RWPE1 (cell line): ENCODE data around the gene POU2F1.
"Not testable (repeated sequence)": the region's sequence is repeated elsewhere in the genome, so short reads cannot be mapped to it uniquely, and the experiment has no call there.

Experiments
- CTCF ChIA-PET: fragments of 350-600 bp; sonication (Branson Sonifier 250); formaldehyde crosslinking; extraction: SDS; loops from one replicate; lab custom pipeline; 2021; lab: Yijun Ruan, JAX
- POLR2A ChIA-PET: fragments of 400-600 bp; formaldehyde crosslinking; extraction: SDS; loops from one replicate; lab custom pipeline; 2020; ENCODE audit warnings: antibody characterized with exemption; ENCODE audit not compliant: low non-redundant PET; lab: Yijun Ruan, JAX
- DNase-seq: peaks from one replicate; pipeline ENCODE4 v3.0.0; 2012; ENCODE audit warnings: low spot score
- H3K27ac ChIP-seq: fragments of 450-650 bp; 2 replicates; pipeline ENCODE4 v1.5.1; 2017
- CTCF ChIP-seq: fragments of 450-650 bp; conservative IDR thresholded peaks from 2 replicates; pipeline ENCODE4 v1.5.1; 2017; ENCODE audit warnings: low read depth, mild to moderate bottlenecking

POU2F1 gene

DNA sequence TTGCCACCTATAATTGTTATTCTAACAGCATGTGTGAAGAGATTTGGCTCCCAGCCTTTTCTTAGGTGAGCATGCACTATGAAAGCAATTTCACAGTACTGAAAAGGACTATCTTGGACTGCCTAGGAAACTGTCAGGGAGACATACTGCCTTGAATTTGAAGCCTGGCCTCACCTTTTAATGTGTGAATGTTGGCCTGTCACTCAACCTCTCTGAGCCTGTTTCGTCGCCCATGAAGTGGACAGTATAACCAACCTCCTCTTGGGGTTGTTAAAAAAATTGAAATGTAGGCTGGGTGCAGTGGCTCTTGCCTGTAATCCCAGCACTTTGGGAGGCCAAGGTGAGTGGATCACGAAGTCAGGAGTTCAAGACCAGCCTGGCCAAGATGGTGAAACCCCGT is 20.4 kb upstream of the POU2F1 start:
- DNase-seq = no peak
- no peak overlapping the region for H3K27ac ChIP-seq
- TF ChIP-seq CTCF = no peak
- POLR2A ChIA-PET = no interaction called here
- CTCF ChIA-PET = no interaction called here

GRCh38 chr1:167200749-167201148 is 19.9 kb upstream of the POU2F1 start:
- H3K27ac ChIP-seq = no peak overlapping the region
- POLR2A ChIA-PET = no interaction called here
- no peak for DNase-seq
- CTCF ChIA-PET = no interaction called here
- no peak for TF ChIP-seq CTCF

DNA sequence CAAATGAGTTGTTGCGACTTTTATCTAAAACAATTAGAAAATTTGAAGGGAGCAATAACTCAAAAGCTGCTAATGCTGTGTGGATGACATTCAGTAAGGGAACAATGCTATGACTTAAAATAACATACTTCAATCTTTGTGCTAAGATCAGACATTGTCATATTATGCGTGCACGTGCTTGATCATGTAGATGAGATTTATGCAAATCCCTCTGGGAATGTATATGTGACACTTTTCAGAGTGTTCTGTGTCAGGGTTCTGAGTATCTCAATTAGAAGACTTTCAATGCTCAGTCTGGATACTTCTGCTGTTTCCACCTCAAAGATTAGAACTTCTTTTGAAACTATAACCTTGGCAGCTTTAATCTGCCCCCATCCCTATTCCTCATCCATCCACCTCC is 18.6 kb upstream of the POU2F1 start:
- H3K27ac ChIP-seq = no peak overlapping the region
- DNase-seq = no peak
- POLR2A ChIA-PET = no interaction called here
- TF ChIP-seq CTCF = no peak
- CTCF ChIA-PET = interaction anchor here (0.7 kb wide), 1 partner anchor 259 kb away, joined by 3 read pairs; no protein-coding TSS in a partner anchor

DNA sequence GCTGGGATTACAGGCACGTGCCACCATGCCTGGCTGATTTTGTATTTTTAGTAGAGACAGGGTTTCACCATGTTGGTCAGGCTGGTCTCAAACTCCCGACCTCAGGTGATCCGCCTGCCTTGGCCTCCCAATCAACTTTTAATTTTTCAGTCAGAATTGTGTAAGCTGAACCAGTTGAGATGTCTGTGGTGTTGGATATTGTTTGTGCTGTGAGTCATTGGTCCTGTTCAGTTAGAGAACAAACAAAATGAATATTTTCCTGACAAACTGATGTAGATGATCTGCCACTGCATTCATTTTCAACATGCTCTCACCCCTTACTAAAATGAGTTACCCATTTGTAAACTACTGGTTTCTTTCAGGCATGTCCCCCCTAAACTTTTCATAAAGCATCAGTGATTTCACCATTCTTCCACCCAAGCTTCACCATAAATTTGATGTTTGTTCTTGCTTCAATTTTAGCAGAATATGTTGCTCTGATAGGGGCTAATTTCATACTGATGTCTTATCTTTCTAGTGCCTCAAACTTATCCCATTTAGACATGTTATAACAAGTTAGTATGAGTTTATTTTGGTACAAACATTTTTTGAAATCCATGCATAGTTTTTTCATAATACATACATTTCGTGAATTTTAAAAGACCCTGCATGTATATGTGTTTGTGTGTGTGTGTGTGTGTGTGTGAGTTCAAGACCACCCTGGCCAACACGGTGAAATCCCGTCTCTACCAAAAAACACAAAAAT is 15.2 kb upstream of the POU2F1 start:
- H3K27ac ChIP-seq, POLR2A ChIA-PET, DNase-seq: not testable (repeated sequence)
- CTCF ChIA-PET = interaction anchor here (0.7 to 0.8 kb wide), 2 partner anchors 15 to 113 kb away, joined by 3 read pairs; no protein-coding TSS in a partner anchor

GRCh38 chr1:167206166-167206835 is 14.4 kb upstream of the POU2F1 start:
- no peak overlapping the region for H3K27ac ChIP-seq
- CTCF ChIA-PET = no interaction called here
- no peak for TF ChIP-seq CTCF
- POLR2A ChIA-PET = no interaction called here
- no peak for DNase-seq

DNA sequence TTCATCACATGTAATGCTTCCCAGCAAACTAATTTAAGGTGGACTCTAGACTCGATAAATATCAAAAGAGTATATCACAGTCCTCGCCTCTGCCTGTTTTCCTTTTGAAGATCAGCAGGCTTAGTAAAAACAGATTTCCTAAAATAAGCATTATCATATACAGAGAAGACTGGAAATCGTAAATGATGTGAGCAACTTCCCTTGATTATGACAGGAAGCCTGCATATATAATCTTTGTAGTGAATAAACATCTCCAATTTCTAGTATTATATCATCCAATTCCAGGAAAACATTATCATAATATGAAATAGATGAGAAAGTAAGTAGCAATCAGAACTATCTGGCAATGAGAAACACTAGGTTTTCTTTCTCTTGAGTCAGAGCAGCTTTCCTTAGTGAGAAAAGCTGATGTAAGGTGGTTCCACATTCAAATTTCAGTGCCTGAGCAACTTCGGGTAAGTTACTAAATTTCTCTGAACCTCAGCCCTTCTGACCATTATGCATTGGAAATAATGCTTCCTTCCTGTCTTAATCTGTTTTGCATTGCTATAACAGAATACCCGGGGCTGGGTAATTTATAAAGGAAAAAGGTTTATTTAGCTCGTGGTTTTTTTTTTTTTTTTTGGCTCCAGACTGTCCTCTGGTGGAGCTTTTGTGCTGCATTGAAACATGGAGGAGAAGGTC is 12.6 kb upstream of the POU2F1 start:
- DNase-seq = no peak
- no peak overlapping the region for H3K27ac ChIP-seq
- CTCF ChIA-PET = no interaction called here
- no peak for TF ChIP-seq CTCF
- POLR2A ChIA-PET = no interaction called here
